Measurements from ENCODE around the gene ITGA2.

GRCh38 chr5:52950686-52951085, 38.5 kb upstream of the ITGA2 start:
- TF ChIP-seq CTCF (IDR thresholded peaks at IDR 0.05) (no peak), EZH2 (IDR thresholded peaks at IDR 0.05; ENCODE audit: borderline replicate concordance, insufficient read depth, low read depth, low read length, poor library complexity, severe bottlenecking) (no peak)

All from B cell (primary cell).